MCF 10A (cell line): ENCODE results near the gene CD164. TPM values are rescaled to one million over a fixed set of nuclear protein-coding genes. Genes with fewer than 3 reads are reported as not detected.
A peak's percentile ranks its signal among the peaks of the same experiment; 100 is the strongest.

Experiments used
- Bru-seq: library from RNA; stranded (reverse); fragments of 400-500 nt; gene quantifications from one replicate; lab custom pipeline; 2021; lab: Mats Ljungman, UMichigan
- BruChase-seq, 2 experiments: library from RNA; stranded (reverse); fragments of 400-500 nt; gene quantifications; one replicate each; lab custom pipeline; 2021; lab: Mats Ljungman, UMichigan
- BruUV-seq: library from RNA; stranded (reverse); fragments of 400-500 nt; replicated peaks from 2 replicates; lab custom pipeline; 2021; lab: Mats Ljungman, UMichigan
- CTCF ChIA-PET: fragments of 300-600 bp; sonication (Branson Sonifier 250); formaldehyde crosslinking; extraction: SDS; loops from one replicate; lab custom pipeline; 2021; ENCODE audit warnings: antibody characterized with exemption, inconsistent platforms; lab: Yijun Ruan, JAX
- POLR2A ChIA-PET: fragments of 300-600, 350-650 bp; sonication (Branson Sonifier 250); formaldehyde crosslinking; extraction: SDS; loops from one replicate; lab custom pipeline; 2020; ENCODE audit warnings: antibody characterized with exemption, inconsistent platforms; lab: Yijun Ruan, JAX
- DNase-seq: peaks from one replicate; pipeline ENCODE4 v3.0.0-alpha.2; 2018; ENCODE audit not compliant: unreplicated experiment
- H3K27ac Mint-ChIP-seq: one replicate; pipeline ENCODE4 v1.8.0; 2022; ENCODE audit warnings: mild to moderate bottlenecking, low read depth, mixed read lengths; ENCODE audit not compliant: unreplicated experiment
- H3K27me3 Mint-ChIP-seq: one replicate; pipeline ENCODE4 v1.8.0; 2022; ENCODE audit warnings: mixed read lengths; ENCODE audit not compliant: insufficient read depth, unreplicated experiment
- H3K36me3 Mint-ChIP-seq: one replicate; pipeline ENCODE4 v1.8.0; 2022; ENCODE audit warnings: mild to moderate bottlenecking, moderate library complexity, mixed read lengths; ENCODE audit not compliant: insufficient read depth, unreplicated experiment
- H3K4me1 Mint-ChIP-seq: one replicate; pipeline ENCODE4 v1.8.0; 2022; ENCODE audit warnings: mixed read lengths; ENCODE audit not compliant: insufficient read depth, unreplicated experiment
- H3K4me3 Mint-ChIP-seq: one replicate; pipeline ENCODE4 v1.8.0; 2022; ENCODE audit warnings: mild to moderate bottlenecking, moderate library complexity, mixed read lengths; ENCODE audit not compliant: unreplicated experiment
- H3K9me3 Mint-ChIP-seq: one replicate; pipeline ENCODE4 v1.8.0; 2022; ENCODE audit warnings: mixed read lengths; ENCODE audit not compliant: unreplicated experiment
- CTCF ChIP-seq: fragments of 200-600 bp; IDR thresholded peaks from one replicate; pipeline ENCODE4 v1.8.0; 2022; ENCODE audit warnings: antibody characterized with exemption, mild to moderate bottlenecking; ENCODE audit not compliant: unreplicated experiment
- intact Hi-C: fragments of 100-400 bp; cut with micrococcal nuclease; formaldehyde crosslinking; loops from 2 replicates; pipeline ENCODE4 v1.14.1; 2022
- long read RNA-seq: library from polyadenylated mRNA; stranded (forward); transcript quantifications from one replicate; pipeline ENCODE4 v2.0.0, GENCODE V29; 2022
- total RNA-seq: library from RNA; stranded (reverse); gene quantifications from 2 replicates; pipeline ENCODE4 v1.2.3, GENCODE V29; 2022

The CD164 gene
- 156 and 172 TPM in 2 replicates for total RNA-seq
- percentile 98 among the genes with signal in this experiment for Bru-seq, nascent RNA
- BruChase-seq, experiment 1, labeled RNA remaining after a 6-hour chase: percentile 99 among the genes with signal in this experiment
- percentile 99 among the genes with signal in this experiment for BruChase-seq, experiment 2, labeled RNA remaining after a 2-hour chase
- long read RNA-seq, transcript CD164-202 (6 exons, 3,365 nt): major isoform, 433 of 525 reads
- long read RNA-seq, transcript CD164-203 (5 exons, 2,936 nt): minor isoform, 67 of 525 reads
- long read RNA-seq, partial matches to known transcripts: 1 of 525 reads
- long read RNA-seq, other reads (novel, unspliced or antisense): 16 of 525 reads

GRCh38 chr6:109381747-109382575 is at the start of gene CD164:
TSS of gene CD164 (minus strand) at chr6:109382467. CDS start at chr6:109382378, 89 bp downstream.
- BruUV-seq: no TSS peak
- POLR2A ChIA-PET: interaction anchor here (0.5 to 5.6 kb wide), 42 partner anchors 8 to 1600 kb away, joined by 3 to 94 read pairs (median 5); partner anchors contain the start of genes AK9, CEP57L1, FIG4 and PPIL6

GRCh38 chr6:109429496-109429895 is 47.2 kb upstream of the CD164 start:
- DNase-seq: no peak
- H3K9me3 Mint-ChIP-seq: no peaks in the 10 kb centered on the region
- H3K27me3 Mint-ChIP-seq: no peaks in the 10 kb centered on the region
- ChIA-PET POLR2A (interaction anchor here (0.9 to 1.1 kb wide), 2 partner anchors 11 to 37 kb away, joined by 3 to 6 read pairs; partner anchors contain the start of genes PPIL6 and SMPD2), CTCF (interaction anchor here (0.6 to 0.8 kb wide), 3 partner anchors 34 to 718 kb away, joined by 3 to 4 read pairs (median 3); no protein-coding TSS in a partner anchor)
- H3K4me3 Mint-ChIP-seq: no peak overlapping the region
- BruUV-seq: no TSS peak
- no peak for TF ChIP-seq CTCF
- peaks cover 12% of the 10 kb centered on the region for H3K4me1 Mint-ChIP-seq
- no peaks in the 10 kb centered on the region for H3K36me3 Mint-ChIP-seq
- no peak overlapping the region for H3K27ac Mint-ChIP-seq
- intact Hi-C loops: no loop called here

More at GRCh38 chr6:109381747-109382575, at the start of gene CD164:
- Mint-ChIP-seq H3K4me3 (peak within 1 kb of the TSS; percentile 88), H3K4me1 (peaks cover 37% of the 10 kb centered on the region), H3K9me3 (no peaks in the 10 kb centered on the region), H3K36me3 (peaks cover 30% of the 10 kb centered on the region), H3K27ac (peak within 1 kb of the TSS; percentile 100), H3K27me3 (no peaks in the 10 kb centered on the region)
- DNase-seq: peak; percentile 96
- CTCF ChIA-PET: interaction anchor here (0.6 to 5.7 kb wide), 20 partner anchors 7 to 657 kb away, joined by 3 to 80 read pairs (median 5); partner anchors contain the start of genes CEP57L1, PPIL6, SESN1 and SMPD2
- TF ChIP-seq CTCF: no peak
- intact Hi-C loops: loop anchor here (1.0 to 5.0 kb wide), 4 partner anchors 58 to 840 kb away; partner anchors contain the start of genes MICAL1, PPIL6 and SMPD2

GRCh38 chr6:109428889-109429477 is 46.7 kb upstream of the CD164 start:
- no peak for TF ChIP-seq CTCF
- peak; percentile 32 for DNase-seq
- peaks cover 12% of the 10 kb centered on the region for H3K4me1 Mint-ChIP-seq
- no peaks in the 10 kb centered on the region for H3K27me3 Mint-ChIP-seq
- no TSS peak for BruUV-seq
- no peak overlapping the region for H3K4me3 Mint-ChIP-seq
- no peaks in the 10 kb centered on the region for H3K9me3 Mint-ChIP-seq
- H3K36me3 Mint-ChIP-seq: no peaks in the 10 kb centered on the region
- ChIA-PET POLR2A (interaction anchor here (0.6 to 1.1 kb wide), 3 partner anchors 11 to 40 kb away, joined by 3 to 6 read pairs (median 4); partner anchors contain the start of genes PPIL6 and SMPD2), CTCF (interaction anchor here (0.6 to 0.7 kb wide), 2 partner anchors 33 to 717 kb away, joined by 3 to 4 read pairs; no protein-coding TSS in a partner anchor)
- intact Hi-C loops: no loop called here
- H3K27ac Mint-ChIP-seq: no peak overlapping the region
